GM19240 (cell line): ENCODE data around the gene DIP2A.
A peak's percentile ranks its signal among the peaks of the same experiment; 100 is the strongest.

ENCODE experiments used
- DNase-seq: peaks from one replicate; pipeline ENCODE4 v3.0.0; 2011; ENCODE audit warnings: low spot score; ENCODE audit not compliant: insufficient read length

DIP2A gene

DNA sequence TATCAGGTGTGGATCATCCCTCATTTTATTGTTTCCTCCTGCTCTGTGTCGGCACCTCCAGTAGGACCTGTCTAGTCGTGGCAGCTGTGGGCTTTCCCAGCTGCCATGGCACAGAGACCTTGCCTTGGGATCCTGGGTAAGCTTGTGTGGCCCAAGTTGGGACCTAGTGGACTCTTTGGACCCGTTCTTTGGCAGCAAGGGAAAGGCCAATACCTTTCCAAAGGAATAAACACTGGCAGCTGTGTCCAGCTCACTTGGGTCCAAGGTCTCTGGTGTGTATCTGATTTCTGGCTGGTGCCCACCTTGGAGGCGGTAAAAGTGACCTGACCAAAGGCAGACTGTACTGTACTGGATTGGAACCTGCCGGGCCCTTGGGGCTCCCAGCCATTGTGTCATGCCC lies 21.8 kb downstream of the DIP2A start:
- no peak for DNase-seq

DNA sequence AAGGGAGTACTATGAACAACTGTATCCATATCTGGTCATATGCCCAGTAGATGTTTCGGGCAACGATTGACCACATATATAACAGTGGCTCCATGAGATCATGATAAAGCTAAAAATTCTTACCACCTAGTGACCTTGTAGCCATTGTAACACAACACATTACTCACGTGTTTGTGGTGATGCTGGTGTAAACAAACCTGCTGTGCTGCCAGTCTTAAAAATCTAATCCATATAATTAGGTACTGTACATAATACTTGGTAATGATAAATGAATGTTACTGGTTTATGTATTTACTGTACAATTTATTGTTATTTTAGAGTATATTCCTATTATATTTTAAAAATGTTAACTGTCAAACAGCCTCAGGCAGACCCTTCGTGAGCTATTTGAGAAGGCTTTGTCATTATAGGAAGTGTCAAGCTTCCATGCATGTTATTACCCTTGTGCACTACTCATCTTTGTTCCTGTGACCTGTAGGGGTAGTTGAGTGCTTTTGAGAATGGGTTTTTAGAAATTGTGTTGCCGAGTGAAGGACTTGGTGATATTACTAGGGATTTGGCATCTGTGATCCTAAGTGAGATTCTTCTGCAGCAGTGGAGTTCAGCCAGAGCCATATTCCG lies 23.6 kb downstream of the DIP2A start:
- no peak for DNase-seq

DNA sequence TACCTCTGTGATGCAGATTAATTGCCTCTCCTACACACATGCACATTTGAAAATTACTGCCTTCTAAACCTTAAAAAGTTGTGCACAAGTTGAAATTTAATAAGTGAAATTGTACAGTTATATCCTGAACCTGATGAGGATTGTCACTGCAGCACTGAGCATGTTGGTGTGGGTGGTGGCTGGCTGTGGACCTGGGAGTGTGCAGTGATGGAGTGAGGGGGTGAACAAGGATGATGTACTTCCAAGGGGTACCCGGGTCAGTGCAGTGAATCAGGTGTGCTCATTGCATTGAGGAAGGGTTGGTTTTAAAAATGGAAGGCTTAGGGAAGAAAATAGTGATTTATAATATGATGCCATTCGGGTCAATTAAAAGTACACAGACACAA lies 24.1 kb downstream of the DIP2A start:
- no peak for DNase-seq

DNA sequence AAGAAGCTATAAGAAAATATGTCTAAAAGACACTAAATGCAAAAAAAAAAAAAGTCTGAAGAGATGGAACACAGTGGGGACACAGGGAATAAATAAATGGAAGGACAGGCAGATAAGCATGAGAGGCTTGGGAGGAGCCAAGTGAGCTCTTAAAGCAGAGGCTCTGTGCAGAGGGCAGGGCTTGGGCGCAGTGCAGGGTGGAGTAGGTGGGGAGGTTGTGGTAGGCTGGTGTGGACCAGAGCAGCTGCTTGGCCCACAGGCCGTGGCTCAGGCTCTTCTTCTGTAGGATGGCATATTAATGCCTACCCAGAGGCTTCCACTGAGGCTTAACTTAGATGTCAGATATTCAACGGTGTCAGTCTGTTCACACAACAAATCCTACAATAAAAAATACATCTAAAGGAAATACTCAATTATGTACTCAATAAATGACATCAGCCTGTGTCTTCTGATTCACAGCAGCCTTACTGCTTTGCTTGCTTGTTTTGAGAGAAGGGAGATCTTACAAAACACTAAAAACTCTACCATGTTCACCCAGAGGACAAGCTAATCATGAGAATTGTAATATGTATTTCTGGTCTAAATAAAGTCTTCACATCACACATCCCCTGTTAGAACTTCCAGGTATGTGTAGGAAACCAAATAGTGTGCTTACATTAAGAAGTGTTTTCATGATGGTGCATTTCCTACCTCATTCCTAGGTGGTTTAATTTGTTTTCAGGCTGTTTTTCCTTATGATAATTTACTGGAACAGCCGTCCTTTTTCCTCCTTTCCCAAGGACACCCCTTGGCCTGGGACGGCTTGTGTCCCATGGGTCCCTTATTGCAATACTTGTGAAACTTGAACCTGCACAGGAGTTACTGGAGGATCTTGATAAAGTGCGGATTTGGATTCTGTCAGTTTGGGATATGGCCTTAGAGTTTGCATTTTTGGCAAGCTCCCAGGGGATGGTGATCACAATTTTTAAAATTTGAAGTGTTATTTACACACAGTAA lies 24.9 kb downstream of the DIP2A start:
- DNase-seq = no peak

DNA sequence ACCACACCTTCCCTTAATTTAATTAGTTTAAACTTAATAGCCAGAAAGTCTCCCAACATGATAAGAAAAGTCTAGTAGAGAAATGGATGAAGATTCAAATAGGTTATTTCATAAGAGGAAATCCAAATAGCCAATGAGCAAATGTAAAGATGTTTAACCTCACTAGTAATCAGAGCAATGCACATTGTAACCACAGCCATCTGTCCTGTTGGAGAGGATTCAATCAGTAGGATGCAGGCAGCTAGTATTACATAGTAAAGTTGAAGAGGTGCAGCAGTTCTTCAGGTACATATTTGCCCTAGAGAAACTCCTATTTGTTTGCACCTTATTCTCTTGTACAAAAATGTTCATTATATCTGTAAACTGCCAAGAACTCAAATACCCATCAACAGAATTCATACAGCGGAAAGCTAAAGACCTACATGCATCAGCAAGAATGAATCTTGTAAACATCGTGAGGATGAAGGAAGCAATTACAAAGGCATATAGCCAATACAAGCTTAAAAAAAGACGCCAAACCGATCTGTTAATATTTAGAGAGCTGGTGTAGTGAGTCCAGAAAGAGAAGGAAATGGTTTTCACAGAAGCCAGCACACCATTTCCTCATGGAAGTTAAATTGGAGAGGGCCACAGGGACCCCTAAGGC lies 27.9 kb downstream of the DIP2A start:
- DNase-seq = no peak

DNA sequence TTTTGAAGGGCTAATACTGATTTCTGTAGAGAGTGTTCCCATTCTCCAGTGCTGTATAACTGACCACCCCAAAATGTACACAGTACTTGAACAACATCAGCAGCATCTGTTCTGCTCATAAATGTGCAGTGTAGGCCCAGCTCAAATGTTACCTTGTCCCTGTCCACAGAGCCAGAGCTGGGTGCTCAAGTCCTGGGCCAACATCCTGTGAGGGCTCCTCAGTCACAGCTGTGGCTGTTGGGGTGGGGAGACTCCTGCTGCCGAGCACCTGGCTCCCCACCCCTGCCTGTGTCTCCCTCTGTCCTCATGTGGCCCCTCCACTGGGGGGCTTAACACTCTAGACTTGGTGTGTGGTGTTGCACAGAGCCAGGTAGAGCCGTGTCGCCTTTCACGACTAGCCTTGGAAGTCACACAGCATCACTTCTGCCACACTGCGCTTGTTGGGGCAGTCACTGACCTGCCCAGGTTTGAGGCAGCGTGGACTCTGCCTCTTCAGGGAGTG lies 30.5 kb downstream of the DIP2A start:
- DNase-seq = no peak

DNA sequence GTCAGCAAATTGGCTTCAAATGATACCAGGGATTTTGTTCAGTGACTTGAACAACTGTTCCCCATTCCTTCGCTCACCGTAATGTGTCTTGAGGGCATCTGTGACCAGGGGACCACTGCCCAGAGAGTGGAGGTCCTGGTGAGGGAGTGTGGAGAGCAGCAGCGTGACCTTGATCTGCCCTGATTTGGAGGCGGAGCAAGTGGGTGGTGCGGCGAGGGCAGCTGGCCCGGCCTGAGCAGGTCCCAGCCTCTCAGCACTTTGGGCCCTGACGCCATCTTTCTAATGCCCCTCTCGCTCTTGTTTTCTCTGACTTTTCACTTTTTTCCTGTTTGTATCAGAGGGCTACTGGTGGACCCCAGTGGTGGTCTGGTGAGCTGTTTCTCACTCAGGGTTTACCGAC lies 31.1 kb downstream of the DIP2A start:
- DNase-seq = no peak

DNA sequence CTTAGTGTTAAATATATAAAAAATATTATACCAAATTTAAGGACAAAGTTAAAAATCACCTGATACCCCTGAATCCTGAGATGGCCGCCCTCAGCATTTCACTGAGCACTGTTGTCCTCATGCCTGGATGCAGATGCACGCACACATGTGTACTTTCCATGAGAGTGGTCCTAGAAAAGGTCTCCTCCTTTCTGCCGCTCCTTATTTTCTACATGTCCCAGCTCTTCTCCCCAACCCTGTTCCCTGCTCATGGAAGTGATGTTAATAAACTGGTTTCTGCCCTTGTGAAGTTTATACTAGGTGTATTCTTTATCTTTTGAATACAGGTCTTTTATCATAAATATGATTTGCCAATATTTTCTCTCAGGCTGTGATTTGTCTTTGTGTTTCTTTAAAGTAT lies 32.9 kb downstream of the DIP2A start:
- DNase-seq = no peak

DNA sequence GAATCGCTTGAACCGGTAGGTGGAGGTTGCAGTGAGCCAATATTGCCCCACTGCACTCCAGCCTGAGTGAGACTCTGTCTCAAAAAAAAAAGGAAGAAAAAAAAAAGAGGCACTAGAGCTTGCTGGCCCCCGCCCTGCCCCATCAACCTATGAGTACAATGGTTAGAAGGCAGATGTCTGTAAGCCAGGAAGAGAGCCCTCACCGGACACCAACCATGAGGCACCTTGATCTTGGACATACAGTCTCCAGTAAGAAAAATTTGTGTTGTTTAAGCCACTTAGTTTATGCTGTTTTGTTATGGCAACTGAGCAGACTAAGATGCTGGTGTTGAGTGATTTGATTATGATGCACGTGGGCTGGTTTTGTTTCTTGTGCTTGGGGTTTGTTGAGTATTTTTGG lies 34.2 kb downstream of the DIP2A start:
- DNase-seq = no peak

DNA sequence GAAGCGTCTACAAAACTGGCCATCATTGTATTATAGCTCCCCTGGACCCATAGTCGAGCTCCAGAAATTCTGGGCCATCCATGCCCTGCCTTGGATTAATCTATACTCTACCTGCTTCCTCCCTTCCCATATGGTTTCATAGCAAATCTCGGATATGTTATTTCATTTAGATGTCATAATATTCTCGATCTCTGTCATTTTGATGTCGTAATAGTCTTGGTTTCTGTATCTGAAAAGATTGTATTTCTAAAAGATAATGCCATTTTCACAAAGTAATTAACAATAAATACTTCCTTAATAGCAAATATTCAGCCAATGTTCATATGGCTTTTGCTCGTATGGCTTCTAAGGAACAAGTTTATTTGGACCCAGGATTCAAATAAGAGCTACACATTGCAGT lies 35.1 kb downstream of the DIP2A start:
- no peak for DNase-seq

DNA sequence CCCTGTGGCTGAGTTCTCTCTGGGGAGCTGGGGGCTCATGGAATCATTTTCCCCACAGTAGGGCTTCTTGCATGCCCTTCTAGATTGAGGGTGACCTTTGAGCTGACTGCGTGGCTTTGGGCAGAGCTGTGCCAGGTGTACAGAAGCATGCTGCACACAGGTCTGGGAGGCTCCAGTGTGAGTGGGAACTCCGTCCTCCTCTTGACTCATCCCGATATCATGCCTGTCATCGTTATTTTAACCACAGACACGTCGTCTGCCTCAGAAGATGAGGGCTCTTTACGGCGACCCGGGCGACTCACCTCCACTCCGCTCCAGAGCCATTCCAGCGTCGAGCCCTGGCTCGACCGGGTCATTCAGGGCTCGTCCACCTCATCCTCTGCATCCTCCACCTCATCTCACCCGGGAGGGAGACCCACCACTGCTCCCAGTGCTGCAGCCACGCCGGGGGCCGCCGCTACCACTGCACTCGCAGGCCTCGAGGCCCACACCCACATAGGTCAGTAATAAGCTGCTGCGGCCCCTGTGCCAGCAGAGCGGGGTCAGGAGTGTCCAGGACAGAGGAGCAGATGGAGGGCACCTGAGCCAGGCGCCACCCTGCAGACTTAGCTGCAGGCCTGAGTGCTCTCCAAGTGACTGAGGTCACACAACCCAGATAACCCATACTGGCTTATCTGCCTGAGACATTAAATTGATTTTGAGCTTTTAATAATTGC lies 39.8 kb downstream of the DIP2A start:
- DNase-seq = no peak

DNA sequence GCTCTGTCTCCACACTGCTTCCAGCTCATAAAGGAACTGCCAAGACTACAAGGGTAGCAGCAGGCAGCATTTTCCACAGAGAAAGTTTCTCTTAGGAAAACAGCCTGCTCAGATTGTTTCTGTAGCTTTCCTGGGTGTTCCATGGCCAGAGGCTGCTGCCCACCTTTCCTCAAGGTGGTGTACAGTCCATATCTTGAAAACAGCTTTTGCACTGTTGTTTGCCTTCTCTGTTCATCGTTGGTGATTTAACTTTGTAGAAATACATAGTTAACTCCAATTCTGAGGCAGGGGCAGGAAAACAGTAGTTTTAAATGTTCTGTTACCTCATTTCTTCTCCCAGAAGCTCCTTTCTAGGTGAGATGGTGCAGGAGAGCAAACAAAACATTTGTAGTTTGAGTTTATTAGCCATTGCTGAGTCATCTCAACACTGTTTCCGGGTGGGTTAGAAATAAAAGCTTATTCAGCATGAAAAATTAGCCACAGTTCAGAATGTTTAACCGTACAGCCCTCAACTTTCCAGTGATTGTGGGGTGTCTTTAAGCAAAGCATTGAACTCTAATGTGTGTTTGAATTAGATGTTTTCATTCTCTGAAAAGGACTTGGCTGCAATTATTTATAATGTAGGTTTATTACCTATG lies 41.7 kb downstream of the DIP2A start:
- DNase-seq = no peak

DNA sequence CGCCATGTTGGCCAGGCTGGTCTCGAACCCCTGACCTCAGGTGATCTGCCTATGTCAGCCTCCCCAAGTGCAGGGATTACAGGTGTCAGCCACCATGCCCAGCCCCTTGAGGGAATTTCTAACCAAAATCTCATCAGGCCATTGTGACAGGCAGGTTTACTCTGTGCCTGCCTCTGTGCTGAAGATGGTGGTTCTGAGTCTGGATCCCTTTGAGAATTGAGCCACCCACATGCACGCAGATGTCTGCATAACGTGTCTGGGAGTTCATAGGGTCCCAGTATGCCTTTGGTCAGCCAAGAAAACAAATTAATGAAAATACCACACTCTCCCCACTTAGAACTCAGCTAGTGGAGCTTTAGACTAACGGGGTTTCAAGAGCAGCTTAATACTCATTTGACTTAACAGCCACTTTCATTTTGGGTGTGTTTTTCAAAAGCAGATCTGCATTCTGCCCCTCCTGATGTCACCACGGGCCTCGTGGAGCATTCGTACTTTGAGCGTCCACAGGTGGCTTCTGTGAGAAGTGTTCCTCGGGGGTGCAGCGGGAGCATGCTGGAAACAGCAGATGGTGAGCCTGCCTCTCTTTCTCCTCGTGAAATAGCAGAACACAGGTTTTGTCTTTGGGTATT lies 45.3 kb downstream of the DIP2A start:
- DNase-seq = peak; percentile 40

DNA sequence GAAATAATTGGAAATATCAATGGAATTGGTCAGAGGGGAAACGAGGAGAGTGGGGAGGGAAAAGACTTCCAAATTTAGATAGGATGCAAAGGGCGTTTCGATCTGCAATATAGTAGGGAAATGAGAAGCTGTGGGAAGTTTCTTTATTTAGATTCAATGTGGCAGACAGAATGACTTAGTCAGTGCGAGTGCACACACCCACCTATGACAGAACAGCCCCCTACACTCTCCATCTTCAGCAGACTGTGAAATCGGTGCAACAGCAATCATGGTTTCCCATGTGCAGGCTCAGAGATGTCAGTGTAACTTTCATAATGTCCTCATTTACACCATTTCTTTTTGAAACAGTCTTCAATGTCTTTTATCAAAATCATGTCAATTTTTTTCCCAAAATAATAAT lies 46.0 kb downstream of the DIP2A start:
- DNase-seq = no peak

DNA sequence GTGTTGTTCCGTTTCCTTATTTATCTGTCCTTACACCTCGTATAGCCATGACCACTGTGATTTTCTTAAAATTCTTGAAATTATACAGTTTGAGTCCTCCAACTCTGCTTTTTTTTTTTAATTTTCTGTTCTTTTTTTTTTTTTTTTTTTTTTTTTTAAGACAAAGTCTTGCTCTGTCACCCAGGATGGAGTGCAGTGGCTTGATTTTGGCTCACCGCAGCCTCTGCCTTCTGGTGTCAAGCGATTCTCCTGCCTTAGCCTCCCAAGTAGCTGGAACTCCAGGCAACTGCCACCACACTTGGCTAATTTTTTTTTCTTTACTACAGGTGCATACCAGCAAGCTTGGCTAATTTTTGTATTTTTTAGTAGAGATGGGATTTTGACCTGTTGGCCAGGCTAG lies 48.9 kb downstream of the DIP2A start:
- no peak for DNase-seq

DNA sequence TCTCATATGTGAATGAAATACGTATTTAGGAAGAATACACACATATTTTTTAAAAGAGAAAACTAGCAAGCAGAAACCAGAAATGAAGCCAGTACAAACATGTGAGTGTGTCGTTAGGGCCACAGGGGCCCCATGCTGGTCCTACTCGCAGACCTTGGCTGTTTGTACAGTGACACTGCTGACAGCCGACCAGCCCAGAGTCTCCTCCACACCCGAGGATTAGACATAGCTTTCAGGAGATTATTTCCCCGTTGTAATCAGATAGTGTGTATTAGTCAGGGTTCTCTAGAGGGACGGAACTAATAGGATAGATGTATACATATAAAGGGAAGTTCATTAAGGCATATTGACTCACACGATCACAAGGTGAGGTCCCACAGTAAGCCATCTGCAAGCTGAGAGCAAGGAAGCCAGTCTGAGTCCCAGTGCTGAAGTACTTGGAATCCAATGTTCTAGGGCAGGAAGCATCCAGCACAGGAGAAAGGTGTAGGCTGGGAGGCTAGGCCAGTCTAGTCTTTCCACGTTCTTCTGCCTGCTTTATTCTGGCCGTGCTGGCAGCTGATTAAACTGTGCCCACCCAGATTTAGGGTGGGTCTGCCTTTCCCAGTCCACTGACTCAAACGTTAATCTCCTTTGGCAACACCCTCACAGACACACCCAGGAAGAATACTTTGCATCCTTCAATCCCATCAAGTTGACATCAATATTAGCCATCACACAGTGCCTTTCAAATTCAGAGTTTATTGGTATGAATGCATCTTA lies 51.2 kb downstream of the DIP2A start:
- DNase-seq = no peak

DNA sequence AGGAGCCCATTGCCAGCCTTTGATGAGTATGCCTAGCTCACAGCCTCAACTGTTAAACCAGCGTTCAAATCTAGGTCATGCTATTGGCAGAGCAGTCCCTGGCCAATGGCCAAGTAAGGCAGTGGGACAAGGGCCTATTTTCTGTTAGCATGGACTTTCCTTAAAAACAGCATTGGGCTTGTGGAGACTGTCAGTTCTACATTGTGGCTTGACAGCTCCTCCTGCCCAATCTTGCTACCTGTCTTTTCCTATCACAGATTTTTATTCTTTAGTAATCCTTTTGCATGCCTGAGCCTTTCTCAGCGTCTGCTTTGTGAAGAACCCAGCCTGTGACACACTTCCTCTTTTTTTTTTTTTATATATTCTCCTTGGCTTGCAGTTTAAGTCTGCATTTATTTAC lies 56.4 kb downstream of the DIP2A start:
- DNase-seq = no peak

DNA sequence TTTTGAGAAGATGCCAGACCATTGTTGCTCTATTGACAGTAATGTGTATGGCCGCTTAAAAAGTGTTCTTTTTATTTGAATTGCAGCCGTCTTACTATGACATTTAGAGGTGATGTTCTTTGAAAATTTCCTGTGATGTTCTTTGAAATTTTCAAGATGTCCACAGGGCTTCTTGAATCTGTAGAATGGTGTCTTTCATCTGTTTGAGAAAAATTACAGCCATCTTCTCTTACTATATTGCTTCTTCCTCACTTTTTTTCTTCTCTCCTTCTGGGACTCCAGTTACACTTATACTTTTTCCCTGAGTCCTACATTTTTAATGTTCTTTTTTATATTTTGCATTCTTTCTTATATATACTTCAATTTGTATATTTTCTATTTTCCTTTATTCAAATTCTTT lies 57.4 kb downstream of the DIP2A start:
- no peak for DNase-seq

DNA sequence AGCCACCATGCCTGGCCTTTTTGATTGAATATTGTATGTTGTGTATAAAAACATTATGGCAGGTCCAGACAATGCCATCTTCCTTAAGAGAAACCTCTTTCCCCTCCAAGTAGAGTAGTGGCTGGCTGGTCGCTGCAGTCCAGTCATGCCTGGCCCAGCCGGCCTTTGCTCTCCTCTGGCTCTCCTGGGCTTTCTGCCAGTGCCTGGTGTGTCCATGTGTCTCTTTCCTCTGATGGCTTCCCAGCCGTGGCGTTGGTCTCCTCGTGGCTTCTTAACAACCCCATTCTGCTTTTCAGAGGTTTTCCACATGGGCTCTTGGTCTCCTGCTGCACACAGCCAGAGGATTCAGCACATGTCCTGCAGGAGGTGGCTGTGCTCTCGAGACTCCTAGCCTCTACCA lies 58.7 kb downstream of the DIP2A start:
- DNase-seq = no peak
